ENCODE measurements around the gene SIDT1.

GRCh38 chr3:113677737-113678136, 145.4 kb downstream of the SIDT1 start:
- TF ChIP-seq CTCF (IDR thresholded peaks at IDR 0.05; ENCODE audit: insufficient read depth, low read length), result no peak
- no peak for TF ChIP-seq POLR2AphosphoS5 (IDR thresholded peaks at IDR 0.05; ENCODE audit: low read depth)
- no peak for TF ChIP-seq SPI1 (IDR thresholded peaks at IDR 0.05; ENCODE audit: borderline replicate concordance, low read depth)
- no peak for TF ChIP-seq REST (IDR thresholded peaks at IDR 0.05; ENCODE audit: insufficient replicate concordance, low read depth)
- TF ChIP-seq GABPA (IDR thresholded peaks at IDR 0.05; ENCODE audit: low read depth), result no peak

Measured in HL-60 (cell line).